ENCODE results near the gene PAX1.

PAX1 gene

DNA sequence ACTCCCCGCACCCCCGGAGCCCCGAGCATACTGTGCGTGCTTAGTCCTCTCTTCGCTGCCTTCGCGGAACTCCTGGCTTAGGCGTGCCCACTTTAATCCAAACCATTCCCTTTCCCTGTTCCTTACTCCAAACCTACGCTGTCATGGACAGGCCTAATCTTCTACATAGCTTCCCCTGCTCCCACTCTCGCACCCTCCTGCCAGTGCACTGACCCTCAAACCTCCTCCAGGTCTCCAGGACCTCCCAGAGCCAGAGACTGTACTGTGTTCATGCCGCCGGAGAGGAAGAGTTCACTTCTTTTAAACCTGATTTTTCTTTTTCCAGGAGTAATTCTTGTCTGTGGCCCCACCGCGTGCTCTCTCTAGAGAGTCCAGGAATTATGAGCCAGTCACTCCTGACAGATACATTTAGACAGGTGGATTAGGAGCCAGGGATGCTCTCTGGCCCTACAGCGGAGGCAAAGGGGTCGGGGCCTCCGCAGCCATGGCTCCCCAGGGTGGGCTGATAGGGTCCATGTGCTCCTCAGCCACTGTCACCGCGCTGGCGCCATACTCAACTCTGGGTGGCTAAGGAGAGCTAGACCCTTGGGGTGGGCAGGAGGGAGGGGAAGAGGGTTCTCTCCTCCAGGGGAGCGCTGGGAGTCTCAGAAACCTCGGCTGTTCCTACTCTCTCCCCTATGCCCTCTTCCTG lies 1.6 kb upstream of the PAX1 start:
- no peak for DNase-seq

DNA sequence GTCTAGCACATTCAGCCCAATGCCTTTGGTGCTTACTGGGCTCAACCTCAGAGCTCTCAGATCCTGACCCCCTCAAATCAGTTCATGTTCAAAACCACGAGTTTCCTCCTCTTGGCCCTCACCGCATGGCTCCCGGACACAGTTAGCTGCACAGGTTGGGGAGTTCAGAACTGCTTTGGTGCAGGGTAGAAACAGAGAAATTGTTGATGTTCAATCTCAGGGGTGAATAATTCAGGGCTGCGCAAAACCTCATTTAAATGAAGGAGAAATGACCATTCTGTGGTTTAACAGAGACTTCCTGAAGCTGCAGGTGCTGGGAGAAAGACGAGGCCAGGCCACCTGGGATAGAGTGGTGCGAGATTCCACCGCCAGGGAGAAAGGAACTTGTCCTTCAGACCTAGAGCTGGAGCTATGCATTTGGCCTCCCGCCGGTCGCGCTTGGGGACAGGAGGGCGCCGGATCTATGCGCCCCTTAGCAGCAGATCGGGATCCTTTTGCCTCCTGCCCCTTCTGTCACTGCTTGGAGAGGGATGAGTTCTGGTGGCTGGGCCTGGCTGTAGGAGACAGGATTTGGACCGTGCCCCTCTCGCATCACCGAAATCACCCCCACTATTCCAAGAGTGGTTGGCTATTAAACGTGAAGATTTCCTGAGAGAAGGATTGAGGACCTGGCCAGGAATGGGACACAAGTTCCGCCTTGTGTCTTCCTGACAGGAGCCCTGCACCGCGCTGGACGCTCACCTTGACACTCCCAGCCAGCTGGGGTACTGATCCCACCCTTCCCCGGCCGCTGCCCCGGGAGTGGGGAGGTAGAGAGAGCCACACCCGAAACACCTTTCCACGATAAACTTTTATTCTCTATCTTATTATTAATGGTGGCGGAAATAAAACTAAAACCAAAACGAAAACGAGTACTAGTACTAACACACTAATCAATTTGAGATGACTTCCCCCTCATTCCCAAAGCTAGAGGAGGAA lies 767 bp upstream of the PAX1 start:
- DNase-seq = no peak

DNA sequence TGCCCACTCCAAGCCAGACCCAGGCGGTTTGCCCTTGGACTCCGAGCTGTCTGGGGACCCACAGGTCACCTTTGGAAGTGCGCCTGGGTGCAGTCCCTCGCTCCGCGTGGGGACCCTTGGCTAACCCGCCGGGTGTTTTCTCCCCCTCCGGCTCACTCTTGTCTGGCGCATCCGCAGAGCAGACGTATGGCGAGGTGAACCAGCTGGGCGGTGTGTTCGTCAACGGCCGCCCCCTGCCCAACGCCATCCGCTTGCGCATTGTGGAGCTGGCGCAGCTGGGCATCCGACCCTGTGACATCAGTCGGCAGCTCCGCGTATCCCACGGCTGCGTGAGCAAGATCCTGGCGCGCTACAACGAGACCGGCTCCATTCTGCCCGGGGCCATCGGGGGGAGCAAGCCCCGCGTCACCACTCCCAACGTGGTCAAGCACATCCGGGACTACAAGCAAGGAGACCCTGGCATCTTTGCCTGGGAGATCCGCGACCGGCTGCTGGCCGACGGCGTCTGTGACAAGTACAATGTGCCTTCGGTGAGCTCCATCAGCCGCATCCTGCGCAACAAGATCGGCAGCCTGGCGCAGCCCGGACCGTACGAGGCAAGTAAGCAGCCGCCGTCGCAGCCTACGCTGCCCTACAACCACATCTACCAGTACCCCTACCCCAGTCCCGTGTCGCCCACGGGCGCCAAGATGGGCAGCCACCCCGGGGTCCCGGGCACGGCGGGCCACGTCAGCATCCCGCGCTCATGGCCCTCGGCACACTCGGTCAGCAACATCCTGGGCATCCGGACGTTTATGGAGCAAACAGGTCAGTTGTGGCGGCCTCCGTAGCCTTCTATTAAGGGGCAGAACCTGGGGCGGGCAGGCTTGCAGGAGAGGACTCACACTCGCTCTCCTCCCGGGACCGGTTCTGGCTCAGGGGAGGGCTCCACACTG lies 1.1 kb downstream of the PAX1 start:
- no peak for DNase-seq

DNA sequence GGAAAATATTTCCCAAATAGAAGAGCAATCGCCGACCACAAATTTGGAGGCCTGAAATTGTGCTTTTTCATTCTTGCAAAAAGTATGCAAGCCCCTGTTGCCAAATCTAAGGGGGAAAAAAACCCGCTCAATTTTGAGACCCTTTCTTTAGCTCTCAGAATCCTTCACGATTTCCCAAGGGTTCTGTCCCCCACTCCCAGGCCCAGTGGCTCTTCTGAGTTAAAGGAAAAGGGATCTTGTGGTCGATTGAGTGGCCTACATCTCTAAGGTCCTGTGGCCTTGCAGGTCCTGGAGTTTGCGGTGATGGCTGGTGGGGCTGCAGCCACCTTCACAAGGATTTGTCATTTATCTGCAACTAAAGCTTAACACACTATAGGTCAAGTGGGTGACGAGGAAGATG lies 1.8 kb downstream of the PAX1 start:
- no peak for DNase-seq

DNA sequence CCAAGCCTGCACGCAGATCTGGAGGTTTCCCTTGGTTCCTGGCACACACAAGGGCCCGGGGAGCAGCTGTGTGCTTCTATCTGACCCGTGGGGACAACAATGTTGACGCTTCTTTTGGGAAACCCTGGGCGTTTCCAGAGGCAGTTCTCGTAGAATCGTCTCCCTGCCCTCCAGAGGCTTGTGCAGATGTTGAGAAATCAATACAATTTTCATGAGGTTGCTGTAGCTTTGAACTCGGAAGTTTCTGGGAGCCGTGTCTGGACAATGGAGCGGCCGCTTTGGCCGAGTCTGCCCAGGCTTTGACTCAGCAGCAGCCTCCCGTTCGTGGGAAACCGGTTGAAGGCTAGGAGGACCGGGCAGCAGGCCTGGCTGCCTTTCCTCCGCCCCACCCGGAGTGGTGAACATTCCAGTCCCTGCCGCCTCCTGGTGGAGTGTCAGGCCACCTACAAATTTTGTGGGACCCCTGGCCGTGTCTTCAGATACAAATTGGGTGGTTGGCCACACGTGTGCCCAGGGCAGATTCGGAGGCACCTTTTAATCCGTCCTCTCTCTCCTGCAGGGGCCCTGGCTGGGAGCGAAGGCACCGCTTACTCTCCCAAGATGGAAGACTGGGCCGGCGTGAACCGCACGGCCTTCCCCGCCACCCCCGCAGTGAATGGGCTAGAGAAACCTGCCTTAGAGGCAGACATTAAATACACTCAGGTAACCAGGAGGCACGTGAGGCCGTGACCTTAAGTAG lies 2.7 kb downstream of the PAX1 start:
- DNase-seq = no peak

DNA sequence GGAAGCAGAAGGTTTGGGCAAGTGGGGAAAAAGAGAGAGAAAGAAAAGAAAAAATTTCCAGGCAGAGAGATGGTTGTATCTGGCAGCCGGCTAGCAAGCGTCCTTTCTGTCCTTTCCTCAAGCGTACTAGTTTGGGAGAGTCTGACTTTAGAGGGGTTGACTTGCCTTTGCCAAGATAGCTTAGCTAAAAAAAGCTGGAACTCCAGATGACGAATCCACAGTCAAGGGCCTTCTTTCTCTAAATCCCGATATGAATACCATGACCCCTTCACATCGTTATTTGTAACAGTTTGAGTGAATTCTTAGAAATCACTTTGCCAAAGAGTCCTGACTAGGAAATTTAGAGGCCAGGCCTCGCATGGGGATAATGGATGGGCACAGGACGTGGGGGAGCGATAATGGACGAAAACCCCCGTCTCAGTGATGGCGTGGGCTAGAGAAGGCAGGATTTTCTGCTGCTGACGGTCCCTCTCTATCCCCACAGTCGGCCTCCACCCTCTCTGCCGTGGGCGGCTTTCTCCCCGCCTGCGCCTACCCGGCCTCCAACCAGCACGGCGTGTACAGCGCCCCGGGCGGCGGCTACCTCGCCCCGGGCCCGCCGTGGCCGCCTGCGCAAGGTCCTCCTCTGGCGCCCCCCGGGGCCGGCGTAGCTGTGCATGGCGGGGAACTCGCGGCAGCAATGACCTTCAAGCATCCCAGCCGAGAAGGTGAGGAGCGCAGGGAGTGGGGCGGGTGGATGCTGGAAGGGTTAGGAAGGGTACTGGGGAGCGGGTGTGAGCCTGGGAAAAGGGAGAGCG lies 3.5 kb downstream of the PAX1 start:
- DNase-seq = no peak

DNA sequence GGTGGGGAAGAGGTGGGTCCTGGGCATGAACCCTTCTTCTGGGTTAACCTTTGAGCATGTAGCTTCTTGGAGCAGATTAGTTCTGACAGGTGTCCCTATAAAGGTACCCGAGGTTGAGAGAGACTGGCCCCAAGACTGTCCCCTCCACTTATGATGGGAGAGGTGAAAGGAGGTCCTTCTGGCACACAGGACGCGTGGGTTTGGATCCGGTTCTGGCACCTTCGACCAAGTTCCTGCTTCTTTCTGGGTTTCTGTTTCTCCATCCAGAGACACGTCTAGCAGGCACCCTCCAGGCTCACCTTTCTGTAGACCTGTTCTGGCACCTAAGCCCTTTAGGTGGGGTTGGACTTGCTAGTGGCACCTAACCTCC lies 4.1 kb downstream of the PAX1 start:
- no peak for DNase-seq

DNA sequence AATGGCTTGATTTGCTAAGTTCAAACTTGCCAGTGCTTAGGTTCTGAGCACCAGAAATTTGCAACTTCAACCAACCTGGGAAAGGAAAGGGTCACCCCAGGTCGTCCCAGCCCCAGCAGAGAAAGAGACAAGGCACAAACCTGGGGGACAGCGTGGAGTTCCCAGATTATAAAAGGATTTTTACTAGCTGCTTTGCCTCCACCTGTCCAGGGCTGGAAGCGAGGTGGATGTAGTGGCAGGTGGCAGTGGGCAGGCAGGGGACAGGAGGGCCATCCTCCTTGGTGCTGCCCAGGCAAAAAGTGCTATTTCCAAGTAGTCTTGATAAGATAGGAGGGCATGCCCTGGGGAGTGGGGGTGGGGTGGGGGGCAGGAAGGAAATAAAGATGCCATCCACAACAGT lies 4.9 kb downstream of the PAX1 start:
- DNase-seq = no peak

DNA sequence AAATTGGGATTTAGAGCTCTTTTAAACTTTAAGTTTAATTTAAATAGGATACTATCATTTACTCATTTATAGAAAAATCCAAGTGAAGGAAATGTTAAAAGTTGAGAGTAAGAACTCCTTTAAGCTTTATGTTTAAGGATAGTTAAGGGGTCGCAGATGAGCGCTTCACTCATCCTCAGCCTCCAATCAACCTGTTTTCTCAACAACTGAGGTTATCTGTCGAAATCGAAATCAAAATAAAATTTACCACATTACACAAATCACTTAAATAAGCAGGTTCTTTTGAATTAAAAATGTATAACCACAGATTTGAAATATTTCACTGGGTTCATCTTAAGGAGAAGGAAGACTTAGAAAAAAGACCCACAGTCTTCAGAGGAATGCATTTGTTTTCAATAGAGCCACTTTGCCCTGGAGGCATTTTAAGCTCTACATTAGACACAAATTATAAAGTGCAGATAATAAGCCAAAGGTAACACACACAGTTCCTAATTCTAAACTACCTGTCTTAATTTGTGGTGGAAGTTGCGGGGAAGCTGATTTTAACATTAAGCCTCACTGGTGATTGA lies 5.5 kb downstream of the PAX1 start:
- DNase-seq = no peak

DNA sequence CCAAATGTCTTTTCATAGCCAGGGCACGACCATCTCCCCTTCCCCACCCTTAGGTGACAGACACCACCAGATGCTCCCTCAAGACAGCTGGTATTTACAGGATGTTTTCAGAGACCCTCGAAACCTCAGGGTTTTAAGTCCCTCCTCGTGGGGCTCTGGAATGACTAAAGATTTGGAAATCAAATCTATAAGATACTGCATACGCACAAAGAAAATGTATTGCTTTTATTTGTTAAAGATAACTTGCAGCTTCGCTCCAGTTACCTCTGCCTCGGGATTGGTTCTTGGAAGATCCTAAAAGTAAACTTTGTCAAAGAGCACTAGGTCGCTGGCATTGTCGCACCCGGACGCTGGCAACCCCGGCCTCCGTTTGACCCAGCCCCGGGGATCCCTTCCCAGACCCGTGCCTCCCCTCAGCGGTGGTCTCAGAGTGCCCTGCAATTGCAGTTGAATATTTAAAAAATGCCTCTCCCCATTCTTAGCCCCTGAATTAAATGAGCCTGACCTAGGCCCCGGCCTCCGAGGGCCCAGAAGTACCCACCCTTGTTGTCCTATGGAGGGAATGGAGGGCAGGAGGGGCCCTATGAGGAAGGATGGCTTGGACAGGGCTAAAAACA lies 7.1 kb downstream of the PAX1 start:
- DNase-seq = no peak

DNA sequence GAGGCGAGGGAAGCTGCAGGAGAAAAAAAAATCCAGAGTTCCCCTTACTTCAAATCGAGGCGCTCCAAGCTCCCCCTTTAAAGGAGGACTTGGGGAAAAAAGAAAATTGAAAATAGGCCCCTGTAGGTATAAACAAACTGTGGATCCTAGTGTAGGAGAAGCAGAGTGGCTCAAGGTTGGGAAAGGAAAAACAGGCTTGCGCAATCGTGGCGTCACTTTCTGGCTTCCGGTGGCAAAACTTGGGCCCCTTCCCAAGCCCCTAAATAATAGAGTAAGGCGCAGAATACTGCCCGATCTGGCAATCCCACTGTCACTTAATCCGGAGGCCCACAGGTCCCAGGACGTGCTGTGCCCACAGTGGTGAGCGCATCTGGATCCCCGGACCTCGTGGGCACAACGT lies 8.0 kb downstream of the PAX1 start:
- DNase-seq = no peak

DNA sequence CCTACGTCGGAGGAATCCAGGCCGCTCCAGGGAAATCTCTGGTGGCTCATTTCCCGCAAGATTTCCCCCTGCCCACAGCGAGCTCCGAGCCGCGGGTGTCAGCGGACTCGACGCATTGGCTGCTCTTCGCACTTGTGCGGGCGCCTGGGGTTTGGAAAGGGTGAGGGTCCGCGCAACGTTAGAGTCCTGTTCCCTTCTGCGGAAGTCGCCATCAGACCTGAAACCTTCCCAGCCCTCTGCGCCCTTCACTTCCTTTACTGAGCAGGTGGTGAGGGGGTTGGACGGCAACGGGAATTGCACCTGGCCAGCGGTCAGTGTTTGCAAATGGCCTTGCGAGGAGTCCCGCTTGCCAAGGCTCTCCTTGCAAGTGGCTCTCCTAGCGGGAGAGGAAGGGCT lies 8.4 kb downstream of the PAX1 start:
- no peak for DNase-seq

DNA sequence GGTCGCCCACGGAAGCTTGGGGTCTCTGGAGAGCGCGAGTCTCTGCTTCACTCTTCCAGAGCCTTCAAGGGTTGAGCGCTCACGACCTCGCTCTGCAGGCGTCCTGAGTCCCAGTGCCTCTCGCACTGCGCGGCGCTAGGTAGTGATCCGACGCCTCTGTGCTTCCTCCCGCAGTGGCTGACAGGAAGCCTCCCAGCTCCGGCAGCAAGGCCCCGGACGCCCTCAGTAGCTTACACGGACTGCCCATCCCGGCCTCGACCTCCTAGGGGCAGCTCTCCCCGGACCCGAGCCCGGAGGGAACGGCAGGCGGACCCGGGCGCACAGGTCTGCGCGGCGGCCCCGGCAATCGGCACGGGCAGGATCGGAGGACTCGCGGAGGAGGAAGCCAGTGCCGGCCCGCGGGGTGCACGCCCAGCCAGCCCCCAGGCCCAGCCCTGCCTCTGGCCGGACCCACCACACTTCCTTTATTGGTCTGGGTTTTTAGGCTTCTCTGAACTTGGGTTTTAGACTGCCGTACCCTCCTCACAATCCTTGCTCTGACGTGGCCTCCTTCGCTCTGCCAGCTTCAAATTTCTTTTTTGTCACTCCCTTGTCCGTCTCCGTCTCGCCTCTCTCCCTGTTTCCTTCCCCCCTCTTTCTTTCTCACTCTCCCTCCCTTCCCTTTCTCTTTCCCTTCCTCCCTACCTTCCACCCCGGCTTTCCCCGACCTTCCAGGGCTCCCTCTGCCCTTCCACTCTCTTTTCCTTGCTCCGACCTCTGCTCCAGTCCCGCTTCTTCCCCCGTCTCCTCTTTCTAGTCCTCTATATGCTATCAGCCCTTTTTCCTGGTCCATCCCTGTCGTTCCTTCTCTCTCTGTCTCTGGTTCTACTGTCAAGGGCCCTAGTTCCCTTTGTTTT lies 9.1 kb downstream of the PAX1 start:
- no peak for DNase-seq

DNA sequence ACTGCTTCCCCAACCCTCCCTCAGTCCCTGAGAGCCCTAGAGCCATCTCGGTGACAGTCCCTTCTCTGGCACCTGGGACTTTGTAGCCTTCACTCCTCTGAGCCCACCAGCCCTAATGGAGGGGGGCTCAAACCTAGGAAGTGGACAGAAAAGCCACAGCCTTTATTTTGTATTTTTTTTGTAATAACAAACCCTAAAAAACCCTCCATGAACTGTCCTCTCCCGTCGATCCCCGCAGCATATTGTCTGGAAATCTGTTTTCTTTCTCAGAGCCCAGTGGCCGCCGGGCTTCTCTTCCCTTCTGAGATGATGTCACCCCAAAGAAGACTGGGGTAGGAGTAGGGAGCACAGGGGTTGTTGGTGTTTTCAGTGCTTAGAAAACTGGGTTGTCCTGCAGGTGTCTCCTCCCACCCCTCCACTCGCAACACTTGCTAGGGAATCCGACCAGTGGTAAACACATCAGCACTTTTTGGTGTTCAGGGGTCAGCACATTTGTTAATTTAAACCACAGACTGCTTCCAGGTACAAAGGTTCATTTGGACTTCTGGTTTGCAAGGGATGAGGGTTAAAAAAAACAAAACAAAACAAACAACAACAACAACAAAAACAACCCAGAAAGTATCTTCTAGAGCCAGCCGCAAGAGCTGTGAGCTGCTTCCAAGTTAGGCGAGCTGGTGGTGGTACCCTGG lies 9.9 kb downstream of the PAX1 start:
- no peak for DNase-seq

DNA sequence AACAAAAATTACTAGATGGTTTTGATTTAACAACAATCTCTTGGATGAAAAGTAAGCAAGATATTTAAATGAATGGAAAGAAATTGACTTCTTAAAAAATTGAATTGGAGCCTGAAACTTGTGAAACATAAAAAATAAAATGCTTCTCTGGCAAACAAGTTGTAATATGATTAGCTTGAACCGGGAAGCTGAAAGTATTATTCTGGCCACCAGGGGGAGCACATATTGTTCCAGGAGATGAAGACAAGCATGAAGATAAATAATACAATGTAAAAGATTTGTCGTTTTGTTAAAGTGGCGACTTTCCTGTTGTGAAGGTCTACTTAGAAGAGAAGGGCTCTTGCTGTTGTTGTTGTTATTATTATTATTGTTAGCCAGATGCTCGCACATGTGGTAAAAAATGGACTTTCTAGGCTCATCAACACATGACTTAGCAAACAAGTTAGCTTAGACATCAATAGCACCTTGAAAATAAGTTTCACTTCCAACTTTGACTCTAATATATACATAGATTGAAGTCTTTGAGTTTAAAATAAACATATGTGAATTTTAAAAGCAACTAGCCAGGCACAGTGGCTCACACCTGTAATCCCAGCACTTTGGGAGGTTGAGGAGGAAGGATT lies 14.2 kb downstream of the PAX1 start:
- peak; percentile 15 for DNase-seq

DNA sequence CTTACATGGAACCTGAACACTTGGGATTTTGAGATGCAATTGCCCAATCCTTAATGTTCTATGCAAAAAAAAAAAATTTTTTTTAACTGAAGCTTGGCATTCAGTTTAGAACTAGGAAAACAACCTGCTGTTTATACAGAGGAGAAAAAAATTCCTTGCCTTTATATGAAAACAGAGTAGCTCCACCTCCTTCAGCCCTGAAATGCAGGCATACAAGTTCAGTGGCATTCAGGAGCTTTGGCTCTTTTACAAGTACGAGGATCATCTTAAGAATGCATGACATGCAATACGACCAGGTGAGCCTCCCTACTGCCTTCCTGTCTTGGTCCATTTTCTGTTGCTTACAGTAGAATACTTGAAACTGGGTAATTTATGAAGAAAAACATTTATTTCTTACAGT lies 20.4 kb downstream of the PAX1 start:
- DNase-seq = no peak

DNA sequence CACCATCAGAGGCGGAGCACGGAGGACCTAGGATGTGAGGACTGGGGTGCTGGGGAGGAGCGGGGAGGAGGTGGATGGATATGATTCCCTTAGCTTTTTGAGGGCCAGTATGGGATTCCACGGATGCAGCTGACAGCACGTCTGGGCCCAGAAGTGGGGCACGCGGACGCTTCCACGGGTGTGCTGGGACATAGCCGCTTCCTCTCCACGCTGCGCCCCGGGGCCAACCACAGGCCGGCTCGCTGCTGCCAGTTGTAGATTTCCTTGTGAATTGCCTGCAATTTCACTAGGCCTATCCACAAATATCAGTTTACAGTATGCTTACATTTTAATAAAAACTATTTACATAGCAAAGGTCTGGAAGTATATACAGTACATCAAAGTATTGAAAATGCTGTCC lies 23.9 kb downstream of the PAX1 start:
- no peak for DNase-seq

DNA sequence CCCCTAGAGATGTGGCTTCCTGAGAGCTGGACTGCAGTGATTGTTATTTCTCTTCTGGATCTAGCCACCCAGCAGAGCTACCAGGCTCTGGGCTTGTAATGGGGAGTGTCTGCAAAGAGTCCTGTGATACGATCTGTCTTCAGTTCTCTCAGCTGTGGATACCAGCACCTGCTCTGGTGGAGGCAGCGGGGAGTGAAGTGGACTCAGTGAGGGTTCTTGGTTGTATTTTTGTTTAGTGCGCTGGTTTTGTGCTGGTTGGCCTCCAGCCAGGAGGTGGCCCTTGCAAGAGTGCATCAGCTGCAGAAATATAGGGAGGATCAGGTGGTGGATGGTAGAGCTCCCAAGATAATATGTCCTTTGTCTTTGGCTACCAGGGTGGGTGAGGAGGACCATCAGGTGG lies 33.7 kb downstream of the PAX1 start:
- DNase-seq = no peak

DNA sequence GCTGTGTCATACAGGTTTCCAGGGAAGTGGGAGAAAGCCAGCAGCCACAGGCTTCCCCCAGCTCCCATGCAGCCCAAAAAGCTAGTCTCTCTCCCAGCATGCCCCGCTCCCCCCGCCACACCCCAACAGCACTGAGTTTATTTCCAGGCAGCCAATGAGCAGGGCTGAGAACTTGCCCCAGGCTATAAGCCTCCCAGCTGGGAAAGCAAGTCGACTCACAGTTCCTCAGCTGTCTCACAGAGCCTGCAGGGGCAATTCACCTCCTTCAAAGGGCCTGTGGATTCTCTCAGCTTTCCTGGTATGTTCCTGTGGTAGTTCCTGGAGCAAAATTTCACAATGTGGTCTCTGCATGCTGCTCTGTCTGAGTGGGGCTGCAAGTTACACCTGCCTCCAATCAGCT lies 34.2 kb downstream of the PAX1 start:
- no peak for DNase-seq
